Ishikawa (cell line): ENCODE data around the gene ANKRD62.

ENCODE experiments used
- CEBPB ChIP-seq: IDR thresholded peaks from 2 replicates; pipeline ENCODE4 v1.6.1; 2012
- CREB1 ChIP-seq: IDR thresholded peaks from 2 replicates; pipeline ENCODE4 v1.6.1; 2012; ENCODE audit warnings: low read depth
- EGR1 ChIP-seq: IDR thresholded peaks from 2 replicates; pipeline ENCODE4 v1.6.1; 2012
- EP300 ChIP-seq: IDR thresholded peaks from 2 replicates; pipeline ENCODE4 v1.6.1; 2012; ENCODE audit warnings: borderline replicate concordance
- FOXM1 ChIP-seq: IDR thresholded peaks from 2 replicates; pipeline ENCODE4 v1.6.1; 2012; ENCODE audit warnings: low read depth, borderline replicate concordance
- NFIC ChIP-seq: IDR thresholded peaks from 2 replicates; pipeline ENCODE4 v1.6.1; 2012
- RAD21 ChIP-seq: IDR thresholded peaks from 2 replicates; pipeline ENCODE4 v1.6.1; 2012; ENCODE audit warnings: low read depth
- TAF1 ChIP-seq: IDR thresholded peaks from 2 replicates; pipeline ENCODE4 v1.6.1; 2012; ENCODE audit warnings: low read depth, mild to moderate bottlenecking
- TCF12 ChIP-seq: IDR thresholded peaks from 2 replicates; pipeline ENCODE4 v1.6.1; 2012; ENCODE audit warnings: low read depth
- TEAD4 ChIP-seq: IDR thresholded peaks from 2 replicates; pipeline ENCODE4 v1.6.1; 2012
- YY1 ChIP-seq: IDR thresholded peaks from 2 replicates; pipeline ENCODE4 v1.6.1; 2012; ENCODE audit warnings: low read depth
- ZBTB7A ChIP-seq: IDR thresholded peaks from 2 replicates; pipeline ENCODE4 v1.6.1; 2012; ENCODE audit warnings: low read depth
- TF ChIP-seq, protein P1 (sequence below): IDR thresholded peaks from 2 replicates; pipeline ENCODE4 v1.6.1; 2012
- TF ChIP-seq, protein P2 (sequence below): IDR thresholded peaks from 2 replicates; pipeline ENCODE4 v1.6.1; 2012; ENCODE audit warnings: low read depth, mild to moderate bottlenecking
- TF ChIP-seq, protein P3 (sequence below): IDR thresholded peaks from 2 replicates; pipeline ENCODE4 v1.6.1; 2012

The ANKRD62 gene

DNA sequence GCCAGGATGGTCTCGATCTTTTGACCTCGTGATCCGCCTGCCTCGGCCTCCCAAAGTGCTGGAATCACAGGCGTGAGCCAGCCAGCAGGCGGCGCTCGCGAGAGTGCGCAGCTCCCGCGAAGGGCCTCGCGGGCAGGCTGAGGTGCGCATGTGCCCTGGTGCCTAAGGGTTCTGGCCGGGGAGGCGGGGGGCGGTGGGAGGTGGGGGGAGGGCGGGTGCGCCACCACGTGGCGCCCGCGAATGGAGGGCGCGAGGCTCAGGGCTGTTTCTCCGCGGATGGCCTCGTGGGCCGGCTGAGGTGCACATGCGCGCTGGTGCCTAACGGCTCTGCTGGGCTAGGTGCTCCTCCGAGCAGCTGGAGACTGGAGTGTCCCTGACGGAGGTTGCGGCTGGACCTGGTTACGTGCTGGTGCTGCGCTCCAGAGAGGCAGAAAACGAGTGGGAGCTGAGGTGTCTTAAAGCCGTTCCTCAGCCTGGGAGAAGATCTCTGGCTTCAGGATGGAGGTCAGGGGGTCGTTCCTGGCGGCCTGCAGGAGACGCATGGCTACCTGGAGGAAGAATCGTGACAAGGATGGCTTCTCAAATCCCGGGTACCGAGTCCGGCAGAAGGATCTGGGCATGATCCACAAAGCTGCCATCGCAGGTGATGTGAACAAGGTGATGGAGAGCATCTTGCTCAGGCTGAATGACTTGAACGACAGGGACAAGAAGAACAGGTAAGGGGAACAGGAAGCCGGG, at the start of gene ANKRD62:
ANKRD62 (plus strand) TSS at position 324 of the 738 bp plus-strand sequence; CDS start at position 499, 175 bp downstream.
- TF ChIP-seq EP300 (no peak), TEAD4 (no peak), CREB1 (no peak), FOXM1 (no peak), NFIC (no peak), CEBPB (no peak), YY1 (no peak), TCF12 (no peak), RAD21 (no peak), ZBTB7A (no peak), TAF1 (no peak), EGR1 (no peak)
- TF ChIP-seq, protein P1, sequence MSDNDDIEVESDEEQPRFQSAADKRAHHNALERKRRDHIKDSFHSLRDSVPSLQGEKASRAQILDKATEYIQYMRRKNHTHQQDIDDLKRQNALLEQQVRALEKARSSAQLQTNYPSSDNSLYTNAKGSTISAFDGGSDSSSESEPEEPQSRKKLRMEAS = no peak
- TF ChIP-seq, protein P2, sequence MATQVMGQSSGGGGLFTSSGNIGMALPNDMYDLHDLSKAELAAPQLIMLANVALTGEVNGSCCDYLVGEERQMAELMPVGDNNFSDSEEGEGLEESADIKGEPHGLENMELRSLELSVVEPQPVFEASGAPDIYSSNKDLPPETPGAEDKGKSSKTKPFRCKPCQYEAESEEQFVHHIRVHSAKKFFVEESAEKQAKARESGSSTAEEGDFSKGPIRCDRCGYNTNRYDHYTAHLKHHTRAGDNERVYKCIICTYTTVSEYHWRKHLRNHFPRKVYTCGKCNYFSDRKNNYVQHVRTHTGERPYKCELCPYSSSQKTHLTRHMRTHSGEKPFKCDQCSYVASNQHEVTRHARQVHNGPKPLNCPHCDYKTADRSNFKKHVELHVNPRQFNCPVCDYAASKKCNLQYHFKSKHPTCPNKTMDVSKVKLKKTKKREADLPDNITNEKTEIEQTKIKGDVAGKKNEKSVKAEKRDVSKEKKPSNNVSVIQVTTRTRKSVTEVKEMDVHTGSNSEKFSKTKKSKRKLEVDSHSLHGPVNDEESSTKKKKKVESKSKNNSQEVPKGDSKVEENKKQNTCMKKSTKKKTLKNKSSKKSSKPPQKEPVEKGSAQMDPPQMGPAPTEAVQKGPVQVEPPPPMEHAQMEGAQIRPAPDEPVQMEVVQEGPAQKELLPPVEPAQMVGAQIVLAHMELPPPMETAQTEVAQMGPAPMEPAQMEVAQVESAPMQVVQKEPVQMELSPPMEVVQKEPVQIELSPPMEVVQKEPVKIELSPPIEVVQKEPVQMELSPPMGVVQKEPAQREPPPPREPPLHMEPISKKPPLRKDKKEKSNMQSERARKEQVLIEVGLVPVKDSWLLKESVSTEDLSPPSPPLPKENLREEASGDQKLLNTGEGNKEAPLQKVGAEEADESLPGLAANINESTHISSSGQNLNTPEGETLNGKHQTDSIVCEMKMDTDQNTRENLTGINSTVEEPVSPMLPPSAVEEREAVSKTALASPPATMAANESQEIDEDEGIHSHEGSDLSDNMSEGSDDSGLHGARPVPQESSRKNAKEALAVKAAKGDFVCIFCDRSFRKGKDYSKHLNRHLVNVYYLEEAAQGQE = no peak
- TF ChIP-seq, protein P3, sequence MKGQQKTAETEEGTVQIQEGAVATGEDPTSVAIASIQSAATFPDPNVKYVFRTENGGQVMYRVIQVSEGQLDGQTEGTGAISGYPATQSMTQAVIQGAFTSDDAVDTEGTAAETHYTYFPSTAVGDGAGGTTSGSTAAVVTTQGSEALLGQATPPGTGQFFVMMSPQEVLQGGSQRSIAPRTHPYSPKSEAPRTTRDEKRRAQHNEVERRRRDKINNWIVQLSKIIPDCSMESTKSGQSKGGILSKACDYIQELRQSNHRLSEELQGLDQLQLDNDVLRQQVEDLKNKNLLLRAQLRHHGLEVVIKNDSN = no peak

DNA sequence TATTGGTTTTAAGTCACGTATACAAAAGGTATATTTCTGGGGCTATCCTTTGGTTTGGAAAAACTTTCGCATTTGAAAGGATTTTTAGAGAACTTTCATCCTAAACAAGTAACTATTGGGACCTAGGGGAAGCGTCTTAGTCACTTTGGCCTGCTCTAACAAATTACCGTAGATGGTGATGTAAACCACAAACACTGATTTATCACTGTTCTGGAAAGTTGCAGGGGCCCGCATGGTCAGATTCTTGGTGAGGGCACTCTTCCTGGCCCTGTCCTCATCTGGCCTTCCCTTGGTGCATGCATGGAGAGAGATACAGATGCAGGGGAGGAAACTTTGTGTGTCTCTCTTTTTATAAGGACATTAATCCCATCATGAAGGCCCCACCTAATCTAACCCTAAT, 49.1 kb upstream of the ANKRD62 start:
- TF ChIP-seq FOXM1 (no peak), RAD21 (no peak), TCF12 (no peak), EP300 (no peak), TAF1 (no peak), EGR1 (no peak), CREB1 (no peak), ZBTB7A (no peak), NFIC (no peak), YY1 (no peak), CEBPB (no peak), TEAD4 (no peak)
- TF ChIP-seq, protein P2 = no peak
- TF ChIP-seq, protein P1 = no peak
- TF ChIP-seq, protein P3 = no peak

DNA sequence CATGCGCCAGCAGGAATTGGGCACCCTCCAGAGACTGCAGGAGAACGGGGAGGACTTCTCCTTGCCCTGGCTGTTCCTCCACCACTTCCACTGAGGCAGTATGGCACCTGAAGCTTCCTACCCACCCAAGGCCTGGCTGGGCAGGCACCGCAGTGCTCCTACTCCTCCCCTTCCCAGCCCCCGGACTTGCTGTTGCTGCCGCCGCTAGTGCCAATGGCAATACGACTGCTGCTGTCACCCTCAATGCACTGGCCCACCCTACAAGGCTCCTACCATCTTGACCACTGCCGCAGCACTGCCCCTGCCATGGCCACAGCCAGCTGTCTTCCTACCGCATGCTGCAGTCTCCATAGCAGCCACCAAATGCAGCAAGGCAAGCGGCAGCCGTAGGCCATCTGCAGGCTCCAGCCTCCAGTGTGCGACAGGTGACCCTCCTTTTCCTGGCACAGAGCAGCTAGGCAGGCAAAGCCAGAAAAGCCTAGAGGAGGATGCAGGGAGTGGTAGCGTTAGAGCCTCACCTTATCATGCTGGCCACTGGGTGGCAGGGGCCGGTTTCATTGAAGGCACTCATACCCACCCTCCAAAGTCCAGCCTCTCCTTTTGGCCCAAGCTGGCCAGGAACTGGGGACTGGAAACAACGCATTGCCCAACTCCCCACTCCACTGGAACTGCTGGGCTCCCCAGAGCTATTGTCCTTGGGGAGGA, 47.4 kb upstream of the ANKRD62 start:
- no peak for TF ChIP-seq TEAD4
- TF ChIP-seq, protein P2 = no peak
- no peak for TF ChIP-seq FOXM1
- TF ChIP-seq, protein P3 = no peak
- TF ChIP-seq ZBTB7A = no peak
